Panc1 (cell line): Measurements from ENCODE around the gene HOXA13. TPM values are rescaled to one million over a fixed set of nuclear protein-coding genes. Genes with fewer than 3 reads are reported as not detected.

ENCODE experiments used
- ATAC-seq: fragments of 200-7000 bp; cut with Tn5 transposase; 2 replicates; pipeline ENCODE4 v1.9.1; 2020; ENCODE audit warnings: mild to moderate bottlenecking, moderate library complexity
- BruUV-seq: library from RNA; stranded (reverse); fragments of 400-500 nt; replicated peaks from 2 replicates; lab custom pipeline; 2021; lab: Mats Ljungman, UMichigan
- CTCF ChIA-PET: fragments of 300-600 bp; sonication (Branson Sonifier 250); formaldehyde crosslinking; loops from one replicate; lab custom pipeline; 2022; ENCODE audit warnings: antibody characterized with exemption; lab: Charles Lee
- POLR2A ChIA-PET: fragments of 300-600 bp; sonication (Branson Sonifier 250); formaldehyde crosslinking; loops from one replicate; lab custom pipeline; 2022; ENCODE audit warnings: antibody characterized with exemption; lab: Charles Lee
- DNase-seq: peaks from one replicate; pipeline ENCODE4 v3.0.0-alpha.2; 2010; ENCODE audit warnings: low read depth, low spot score
- H3K27ac ChIP-seq: 2 replicates; pipeline ENCODE4 v1.5.1; 2011; ENCODE audit warnings: mild to moderate bottlenecking, low read length, inconsistent platforms
- H3K27me3 ChIP-seq: fragments of 200-500 bp; sonication (Bioruptor generic); 2 replicates; pipeline ENCODE4 v1.6.0; 2014; ENCODE audit warnings: low read length, inconsistent platforms; ENCODE audit not compliant: control insufficient read depth, insufficient read depth
- H3K36me3 ChIP-seq: fragments of 200-500 bp; sonication (Bioruptor generic); 2 replicates; pipeline ENCODE4 v1.5.1; 2014; ENCODE audit warnings: inconsistent platforms, mild to moderate bottlenecking, low read length, moderate library complexity; ENCODE audit not compliant: control insufficient read depth, insufficient read depth
- H3K4me1 ChIP-seq: 2 replicates; pipeline ENCODE4 v1.5.1; 2011; ENCODE audit warnings: inconsistent platforms, mild to moderate bottlenecking, low read length, moderate library complexity; ENCODE audit not compliant: control insufficient read depth, insufficient read depth
- H3K4me3 ChIP-seq, 2 experiments: 2 replicates each; pipeline ENCODE4 v1.5.1; 2011 to 2012; ENCODE audit warnings: low read depth in 2 of 2, low read length in 2 of 2, mild to moderate bottlenecking in 2 of 2, inconsistent platforms in 1 of 2, moderate library complexity in 1 of 2
- H3K9me3 ChIP-seq: fragments of 200-500 bp; sonication (Bioruptor generic); 2 replicates; pipeline ENCODE4 v1.5.1; 2014; ENCODE audit warnings: low read depth, mild to moderate bottlenecking, inconsistent platforms, low read length, moderate library complexity; ENCODE audit not compliant: control insufficient read depth, insufficient read depth
- CTCF ChIP-seq: fragments of 450-650 bp; IDR thresholded peaks from 2 replicates; pipeline ENCODE4 v1.5.1; 2017; ENCODE audit warnings: mild to moderate bottlenecking
- POLR2AphosphoS5 ChIP-seq: IDR thresholded peaks from 2 replicates; pipeline ENCODE4 v1.6.1; 2012; ENCODE audit warnings: mild to moderate bottlenecking, low read depth, low read length, moderate library complexity
- REST ChIP-seq, 2 experiments: IDR thresholded peaks; 2 replicates each; pipeline ENCODE4 v1.6.1; 2011 to 2012; ENCODE audit warnings: low read depth in 2 of 2, control low read depth in 1 of 2, low read length in 1 of 2, mild to moderate bottlenecking in 1 of 2, moderate library complexity in 1 of 2; ENCODE audit not compliant: insufficient read depth in 1 of 2
- SIN3A ChIP-seq: IDR thresholded peaks from 2 replicates; pipeline ENCODE4 v1.6.1; 2012; ENCODE audit warnings: low read depth, mild to moderate bottlenecking, low read length, moderate library complexity, borderline replicate concordance; ENCODE audit not compliant: insufficient read depth
- TCF7L2 ChIP-seq: IDR thresholded peaks from 2 replicates; pipeline ENCODE4 v1.6.1; 2011; ENCODE audit warnings: mild to moderate bottlenecking, low read depth, low read length, inconsistent platforms
- in situ Hi-C: cut with HindIII; loops from 2 replicates; pipeline ENCODE4 v1.10.0; 2016; ENCODE audit warnings: low sequenced_read_pairs, low pct_unique_long_range_greater_than_20kb
- intact Hi-C: fragments of 100-400 bp; cut with micrococcal nuclease; formaldehyde crosslinking; loops from one replicate; pipeline ENCODE4 v1.10.0; 2022; ENCODE audit not compliant: unreplicated experiment
- total RNA-seq: library from RNA; stranded (reverse); gene quantifications from one replicate; pipeline ENCODE4 v1.2.1, GENCODE V29; 2021; ENCODE audit not compliant: unreplicated experiment

The HOXA13 gene
- total RNA-seq, 1 experiment from 2014 or later = 1.2 TPM

DNA sequence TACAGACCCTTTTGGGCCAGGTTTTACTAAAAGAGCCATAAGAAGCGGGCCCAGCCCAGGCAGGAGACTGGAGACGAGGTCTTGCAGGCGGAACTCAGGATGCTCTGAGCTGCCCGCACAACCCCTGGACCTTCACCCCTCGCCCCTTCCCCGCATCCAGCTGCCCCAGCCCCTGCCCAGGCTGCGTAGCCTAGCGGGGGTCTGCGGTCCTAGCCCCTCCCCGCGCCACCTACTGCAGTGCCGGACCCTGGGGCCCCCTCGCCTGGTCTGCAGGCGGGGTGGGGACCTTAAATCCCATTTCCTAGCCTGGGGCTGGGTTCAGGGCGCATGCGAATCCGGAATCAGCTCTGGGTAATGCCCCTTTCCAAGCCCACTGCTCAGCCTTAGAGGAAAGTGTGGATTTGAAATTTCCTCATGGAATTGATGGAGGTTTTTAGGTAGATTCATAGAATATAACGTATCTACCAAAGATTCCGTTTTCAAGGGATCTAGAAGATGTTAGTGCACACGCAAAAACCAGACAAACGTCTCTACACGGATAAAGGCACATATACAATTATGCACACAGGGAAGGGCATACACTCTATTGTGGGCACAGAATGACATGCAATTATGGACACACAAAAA is 47.0 kb downstream of the HOXA13 start:
- Histone ChIP-seq H3K9me3 (no peaks in the 10 kb centered on the region), H3K36me3 (no peaks in the 10 kb centered on the region; the same call in 1 of the 2 replicates), H3K4me3 (no peak overlapping the region), H3K27ac (no peak overlapping the region), H3K4me1 (peaks cover 20% of the 10 kb centered on the region), H3K27me3 (no peaks in the 10 kb centered on the region)
- POLR2A ChIA-PET = no interaction called here
- BruUV-seq = no TSS peak
- intact Hi-C loops (no loop called here), in situ Hi-C loops (no loop called here)
- no peak for DNase-seq
- ATAC-seq = no peak
- CTCF ChIA-PET = interaction anchor here (0.6 kb wide), 1 partner anchor 32 kb away, joined by 3 read pairs; no protein-coding TSS in a partner anchor
- TF ChIP-seq POLR2AphosphoS5 (no peak), CTCF (no peak), SIN3A (no peak), TCF7L2 (no peak), REST (IDR thresholded peaks at IDR 0.05; ENCODE audit: insufficient read depth in 1 of 2, low read depth in 2 of 2, low read length in 1 of 2) (no peak)

GRCh38 chr7:27151931-27152815 is 47.7 kb downstream of the HOXA13 start, which contains the start of gene HOXA3:
HOXA3 (minus strand) TSS chr7:27152583; CDS start chr7:27110640, 41,943 bp downstream.
- intact Hi-C loops (no loop called here), in situ Hi-C loops (no loop called here)
- TF ChIP-seq POLR2AphosphoS5 = no peak
- TF ChIP-seq REST (IDR thresholded peaks at IDR 0.05; ENCODE audit: insufficient read depth in 1 of 2, low read depth in 2 of 2, low read length in 1 of 2) = no peak
- TF ChIP-seq TCF7L2 = no peak
- TF ChIP-seq CTCF = no peak
- TF ChIP-seq SIN3A = no peak
- no peak for DNase-seq
- H3K27me3 ChIP-seq = no peaks in the 10 kb centered on the region
- H3K27ac ChIP-seq = peak within 1 kb of the TSS; percentile 89
- peaks cover 20% of the 10 kb centered on the region for H3K4me1 ChIP-seq
- CTCF ChIA-PET = interaction anchor here (0.6 to 3.4 kb wide), 2 partner anchors 9 to 27 kb away, joined by 6 to 24 read pairs; no protein-coding TSS in a partner anchor
- no peak within 1 kb of the TSS for H3K4me3 ChIP-seq
- no peaks in the 10 kb centered on the region for H3K9me3 ChIP-seq
- POLR2A ChIA-PET = no interaction called here
- BruUV-seq = no TSS peak
- no peak for ATAC-seq
- H3K36me3 ChIP-seq = no peaks in the 10 kb centered on the region; the same call in 1 of the 2 replicates
